HCT116 (cell line): ENCODE data around the gene FAM204A. TPM values are rescaled to one million over a fixed set of nuclear protein-coding genes. Genes with fewer than 3 reads are reported as not detected.

Source experiments
- ATAC-seq: fragments of 200-7000 bp; cut with Tn5 transposase; 2 replicates; pipeline ENCODE4 v1.9.1; 2020; ENCODE audit warnings: mild to moderate bottlenecking, moderate library complexity
- BruUV-seq: library from RNA; stranded (reverse); fragments of 400-500 nt; replicated peaks from 2 replicates; lab custom pipeline; 2021; lab: Mats Ljungman, UMichigan
- CTCF ChIA-PET: fragments of 300-600 bp; sonication (Branson Sonifier 250); formaldehyde crosslinking; loops from one replicate; lab custom pipeline; 2021; ENCODE audit warnings: antibody characterized with exemption; lab: Charles Lee
- POLR2A ChIA-PET: fragments of 300-600, 350-600 bp; sonication (Branson Sonifier 250); formaldehyde crosslinking; loops from one replicate; lab custom pipeline; 2021; ENCODE audit warnings: antibody characterized with exemption; lab: Charles Lee
- RAD21 ChIA-PET, 2 experiments: fragments of 300-600 bp; sonication (Branson Sonifier 250); formaldehyde crosslinking; loops; one replicate each; lab custom pipeline; 2023; ENCODE audit warnings: low total read pairs in 2 of 2; ENCODE audit not compliant: uncharacterized antibody in 2 of 2, unreplicated experiment in 2 of 2, low non-redundant PET in 1 of 2; lab: Charles Lee
- DNase-seq: peaks from one replicate; pipeline ENCODE4 v3.0.0-alpha.2; 2010; ENCODE audit warnings: low read depth, low spot score
- H2AFZ ChIP-seq: fragments of 200-600 bp; shearing (Covaris generic), sonication (generic); 2 replicates; pipeline ENCODE4 v1.6.1; 2017; ENCODE audit warnings: low read depth, mixed run types, mixed read lengths, antibody characterized with exemption, low read length; ENCODE audit not compliant: poor library complexity, severe bottlenecking
- H3K27ac ChIP-seq: 2 replicates; pipeline ENCODE4 v1.5.1; 2012; ENCODE audit warnings: low read depth, low read length
- H3K27me3 ChIP-seq: fragments of 200-600 bp; sonication (generic); 2 replicates; pipeline ENCODE4 v1.6.1; 2016; ENCODE audit warnings: mixed run types, low read length, mixed read lengths; ENCODE audit not compliant: insufficient read depth
- H3K36me3 ChIP-seq, 2 experiments: fragments of 200-500 bp in 1 of 2; fragments of 200-600 bp in 1 of 2; sonication (Bioruptor generic) in 1 of 2; sonication (generic) in 1 of 2; 2 replicates each; pipeline versions ENCODE4 v1.5.1 to v1.6.1; 2014 to 2016; ENCODE audit warnings: low read length in 2 of 2, inconsistent platforms in 1 of 2, mixed read lengths in 1 of 2, mixed run types in 1 of 2; ENCODE audit not compliant: insufficient read depth in 2 of 2, control insufficient read depth in 1 of 2
- H3K4me1 ChIP-seq, 2 experiments: fragments of 200-600 bp in 1 of 2; sonication (generic) in 1 of 2; 2 replicates each; pipeline versions ENCODE4 v1.5.1 to v1.6.1; 2012 to 2017; ENCODE audit warnings: low read length in 2 of 2, inconsistent platforms in 1 of 2, mild to moderate bottlenecking in 1 of 2, mixed read lengths in 1 of 2, mixed run types in 1 of 2, moderate library complexity in 1 of 2; ENCODE audit not compliant: insufficient read depth in 2 of 2, control insufficient read depth in 1 of 2
- H3K4me2 ChIP-seq: fragments of 200-600 bp; sonication (generic); 2 replicates; pipeline ENCODE4 v1.6.1; 2017; ENCODE audit warnings: mixed run types, low read length, mixed read lengths
- H3K4me3 ChIP-seq, 2 experiments: fragments of 200-600 bp in 1 of 2; sonication (generic) in 1 of 2; replicated peaks in 1 of 2; 2 replicates each; pipeline ENCODE4 v1.5.1; 2011 to 2016; ENCODE audit warnings: low read length in 2 of 2, control low read depth in 1 of 2, low read depth in 1 of 2, mild to moderate bottlenecking in 1 of 2, mixed read lengths in 1 of 2, mixed run types in 1 of 2
- H3K79me2 ChIP-seq: fragments of 200-600 bp; sonication (generic); 2 replicates; pipeline ENCODE4 v1.6.1; 2017; ENCODE audit warnings: mild to moderate bottlenecking, mixed run types, low read length, moderate library complexity, mixed read lengths; ENCODE audit not compliant: insufficient read depth
- H3K9ac ChIP-seq: fragments of 200-600 bp; sonication (generic); 2 replicates; pipeline ENCODE4 v1.6.1; 2016; ENCODE audit warnings: low read length, mixed read lengths
- H3K9me2 ChIP-seq: fragments of 200-600 bp; sonication (generic), shearing (Covaris generic); 2 replicates; pipeline ENCODE4 v1.6.1; 2017; ENCODE audit warnings: mixed run types, mild to moderate bottlenecking, moderate library complexity; ENCODE audit not compliant: insufficient read depth
- H3K9me3 ChIP-seq, 2 experiments: fragments of 200-500 bp in 1 of 2; fragments of 200-600 bp in 1 of 2; sonication (Bioruptor generic) in 1 of 2; sonication (generic) in 1 of 2; 2 replicates each; pipeline ENCODE4 v1.6.1; 2014 to 2017; ENCODE audit warnings: low read length in 2 of 2, mixed read lengths in 2 of 2, inconsistent platforms in 1 of 2, low read depth in 1 of 2, mild to moderate bottlenecking in 1 of 2, mixed run types in 1 of 2, moderate library complexity in 1 of 2; ENCODE audit not compliant: control insufficient read depth in 1 of 2, insufficient read depth in 1 of 2
- H4K20me1 ChIP-seq: fragments of 200-600 bp; sonication (generic), shearing (Covaris generic); 2 replicates; pipeline ENCODE4 v1.6.1; 2017; ENCODE audit warnings: mixed run types, mild to moderate bottlenecking, moderate library complexity; ENCODE audit not compliant: insufficient read depth
- CEBPB ChIP-seq: IDR thresholded peaks from 2 replicates; pipeline ENCODE4 v1.6.1; 2012; ENCODE audit warnings: low read depth
- CTCF ChIP-seq, 3 experiments: fragments of 200-600 bp in 1 of 3; sonication (generic) in 1 of 3; IDR thresholded peaks in 2 of 3; conservative IDR thresholded peaks in 1 of 3; 2 replicates each; pipeline ENCODE4 v1.5.1; 2012 to 2017; ENCODE audit warnings: low read depth in 2 of 3, low read length in 2 of 3, antibody characterized with exemption in 1 of 3, borderline replicate concordance in 1 of 3, control low read depth in 1 of 3, mild to moderate bottlenecking in 1 of 3, mixed read lengths in 1 of 3, mixed run types in 1 of 3, moderate library complexity in 1 of 3; ENCODE audit not compliant: insufficient read depth in 1 of 3
- EGR1 ChIP-seq: IDR thresholded peaks from 2 replicates; pipeline ENCODE4 v1.6.1; 2012; ENCODE audit warnings: low read depth
- ELF1 ChIP-seq: IDR thresholded peaks from 2 replicates; pipeline ENCODE4 v1.6.1; 2012; ENCODE audit warnings: low read depth, borderline replicate concordance
- EZH2 ChIP-seq: fragments of 200-600 bp; sonication (generic); IDR thresholded peaks from 2 replicates; pipeline ENCODE4 v1.6.1; 2017; ENCODE audit warnings: antibody characterized with exemption, mixed run types
- RAD21 ChIP-seq: IDR thresholded peaks from 2 replicates; pipeline ENCODE4 v1.6.1; 2012; ENCODE audit warnings: low read depth, mild to moderate bottlenecking
- SIN3A ChIP-seq: IDR thresholded peaks from 2 replicates; pipeline ENCODE4 v1.6.1; 2012; ENCODE audit warnings: low read depth
- SRF ChIP-seq: IDR thresholded peaks from 2 replicates; pipeline ENCODE4 v1.6.1; 2012; ENCODE audit warnings: low read depth
- ZBTB33 ChIP-seq: IDR thresholded peaks from 2 replicates; pipeline ENCODE4 v1.6.1; 2011; ENCODE audit warnings: mild to moderate bottlenecking, low read length, moderate library complexity; ENCODE audit not compliant: insufficient replicate concordance; ENCODE audit errors: extremely low read depth
- ZFX ChIP-seq: fragments of 450-650 bp; IDR thresholded peaks from 2 replicates; pipeline ENCODE4 v1.6.1; 2017
- intact Hi-C: fragments of 100-400 bp; cut with micrococcal nuclease; formaldehyde crosslinking; loops from 2 replicates; pipeline ENCODE4 v1.10.0; 2022
- total RNA-seq: library from RNA; stranded (reverse); gene quantifications from one replicate; pipeline ENCODE4 v1.2.1, GENCODE V29; 2021; ENCODE audit not compliant: unreplicated experiment

FAM204A gene
- total RNA-seq, 1 experiment from 2014 or later: 79.5 TPM

DNA sequence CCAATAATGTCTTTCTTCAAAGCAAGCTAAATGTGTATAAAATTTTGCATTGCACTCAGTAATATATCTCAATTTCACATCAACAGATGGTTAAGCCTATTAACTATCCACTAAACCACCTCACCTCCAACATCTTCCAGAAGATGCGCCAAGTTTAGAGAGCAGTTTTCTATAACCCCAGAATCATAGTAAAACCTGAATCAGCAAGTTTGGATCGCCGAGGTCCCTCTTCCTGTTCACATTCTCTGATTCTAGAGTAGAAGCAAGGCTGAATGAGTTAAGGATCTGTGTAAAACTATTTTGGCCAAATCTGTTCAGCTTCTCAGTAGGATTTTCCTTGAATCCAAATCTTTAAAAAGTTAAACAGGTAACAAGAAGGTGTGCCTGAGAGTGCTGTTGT, 1.4 kb upstream of the FAM204A start:
- CTCF ChIA-PET: no interaction called here

GRCh38 chr10:118343115-118343514, 991 bp upstream of the FAM204A start:
- intact Hi-C loops: loop anchor here (2.0 kb wide), 1 partner anchor 82 kb away; no protein-coding TSS in a partner anchor
- BruUV-seq: no TSS peak
- TF ChIP-seq ELF1 (no peak), ZFX (no peak), SIN3A (no peak), CTCF (IDR thresholded peaks at IDR 0.05 in 2 of 3, conservative IDR thresholded peaks at IDR 0.05 in 1 of 3; ENCODE audit: borderline replicate concordance in 1 of 3, insufficient read depth in 1 of 3, low read depth in 2 of 3, low read length in 2 of 3) (no peak), SRF (no peak), CEBPB (no peak), EGR1 (no peak)
- TF ChIP-seq, all 23 proteins: peak for 0
- H3K36me3 ChIP-seq: no peaks in the 10 kb centered on the region
- no peak for ATAC-seq
- CTCF ChIA-PET: no interaction called here
- peaks cover 6 to 15% of the 10 kb centered on the region in 2 experiments for H3K4me1 ChIP-seq
- POLR2A ChIA-PET: no interaction called here
- no peaks in the 10 kb centered on the region for H3K9me3 ChIP-seq
- no peaks in the 10 kb centered on the region for H3K9me2 ChIP-seq
- peaks cover 39% of the 10 kb centered on the region for H3K79me2 ChIP-seq
- H3K9ac ChIP-seq: no peak overlapping the region
- no peak overlapping the region for H3K4me3 ChIP-seq
- DNase-seq: no peak
- RAD21 ChIA-PET: no interaction called here
- no peaks in the 10 kb centered on the region for H3K27me3 ChIP-seq
- no peaks in the 10 kb centered on the region for H4K20me1 ChIP-seq
- no peak overlapping the region for H3K27ac ChIP-seq
- H2AFZ ChIP-seq: peak overlapping the region; percentile 6
- peak overlapping the region; percentile 74; the same call in 1 of the 2 replicates for H3K4me2 ChIP-seq

More for the DNA sequence above, 1.4 kb upstream of the FAM204A start:
- Histone ChIP-seq H3K9ac (no peak overlapping the region), H2AFZ (peak overlapping the region; percentile 6), H3K9me2 (no peaks in the 10 kb centered on the region), H3K4me3 (no peak overlapping the region), H4K20me1 (no peaks in the 10 kb centered on the region), H3K4me2 (no peak overlapping the region), H3K27ac (no peak overlapping the region), H3K4me1 (peaks cover 6 to 15% of the 10 kb centered on the region in 2 experiments), H3K79me2 (peaks cover 34% of the 10 kb centered on the region), H3K9me3 (no peaks in the 10 kb centered on the region), H3K27me3 (no peaks in the 10 kb centered on the region), H3K36me3 (no peaks in the 10 kb centered on the region)
- ChIA-PET POLR2A (no interaction called here), RAD21 (no interaction called here)
- intact Hi-C loops: loop anchor here (2.0 kb wide), 1 partner anchor 81 kb away; no protein-coding TSS in a partner anchor
- DNase-seq: no peak
- no peak for ATAC-seq
- TF ChIP-seq EZH2: no peak
- TF ChIP-seq ZBTB33: no peak
- TF ChIP-seq RAD21: no peak
- no TSS peak for BruUV-seq
